ENCODE measurements around the gene ORC6. TPM values are rescaled to one million over a fixed set of nuclear protein-coding genes. Genes with fewer than 3 reads are reported as not detected.

The ORC6 gene
- total RNA-seq, 1 donor from 2014 or later: not detected

DNA sequence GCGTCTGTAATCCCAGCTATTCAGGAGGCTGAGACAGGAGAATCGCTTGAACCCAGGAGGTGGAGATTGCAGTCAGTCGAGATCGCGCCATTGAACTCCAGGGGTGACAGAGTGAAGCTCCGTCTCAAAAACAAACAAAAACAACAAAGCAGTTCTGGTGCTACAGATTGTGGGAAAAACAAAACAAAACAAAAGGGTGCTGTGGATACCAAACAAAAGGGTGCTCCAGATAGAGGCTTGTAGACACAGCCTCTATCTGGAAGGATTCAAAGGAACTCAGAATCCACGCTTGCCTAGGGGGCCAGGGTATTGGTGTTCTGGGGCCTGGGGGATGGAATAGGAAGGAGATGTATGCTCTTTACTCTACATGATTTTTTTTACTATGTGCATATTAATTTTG, 56.2 kb downstream of the ORC6 start:
- DNase-seq (ENCODE audit: low spot score in 2 of 2): no peak
- intact Hi-C loops (cut with DNase I): no loop called here
- Histone ChIP-seq H3K27ac (no peak overlapping the region), H3K4me3 (no peak overlapping the region), H3K9me3 (no peaks in the 10 kb centered on the region), H3K4me1 (no peaks in the 10 kb centered on the region), H3K27me3 (no peaks in the 10 kb centered on the region), H3K36me3 (no peaks in the 10 kb centered on the region)
- TF ChIP-seq, protein P1, sequence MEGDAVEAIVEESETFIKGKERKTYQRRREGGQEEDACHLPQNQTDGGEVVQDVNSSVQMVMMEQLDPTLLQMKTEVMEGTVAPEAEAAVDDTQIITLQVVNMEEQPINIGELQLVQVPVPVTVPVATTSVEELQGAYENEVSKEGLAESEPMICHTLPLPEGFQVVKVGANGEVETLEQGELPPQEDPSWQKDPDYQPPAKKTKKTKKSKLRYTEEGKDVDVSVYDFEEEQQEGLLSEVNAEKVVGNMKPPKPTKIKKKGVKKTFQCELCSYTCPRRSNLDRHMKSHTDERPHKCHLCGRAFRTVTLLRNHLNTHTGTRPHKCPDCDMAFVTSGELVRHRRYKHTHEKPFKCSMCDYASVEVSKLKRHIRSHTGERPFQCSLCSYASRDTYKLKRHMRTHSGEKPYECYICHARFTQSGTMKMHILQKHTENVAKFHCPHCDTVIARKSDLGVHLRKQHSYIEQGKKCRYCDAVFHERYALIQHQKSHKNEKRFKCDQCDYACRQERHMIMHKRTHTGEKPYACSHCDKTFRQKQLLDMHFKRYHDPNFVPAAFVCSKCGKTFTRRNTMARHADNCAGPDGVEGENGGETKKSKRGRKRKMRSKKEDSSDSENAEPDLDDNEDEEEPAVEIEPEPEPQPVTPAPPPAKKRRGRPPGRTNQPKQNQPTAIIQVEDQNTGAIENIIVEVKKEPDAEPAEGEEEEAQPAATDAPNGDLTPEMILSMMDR (IDR thresholded peaks at IDR 0.05): no peak

DNA sequence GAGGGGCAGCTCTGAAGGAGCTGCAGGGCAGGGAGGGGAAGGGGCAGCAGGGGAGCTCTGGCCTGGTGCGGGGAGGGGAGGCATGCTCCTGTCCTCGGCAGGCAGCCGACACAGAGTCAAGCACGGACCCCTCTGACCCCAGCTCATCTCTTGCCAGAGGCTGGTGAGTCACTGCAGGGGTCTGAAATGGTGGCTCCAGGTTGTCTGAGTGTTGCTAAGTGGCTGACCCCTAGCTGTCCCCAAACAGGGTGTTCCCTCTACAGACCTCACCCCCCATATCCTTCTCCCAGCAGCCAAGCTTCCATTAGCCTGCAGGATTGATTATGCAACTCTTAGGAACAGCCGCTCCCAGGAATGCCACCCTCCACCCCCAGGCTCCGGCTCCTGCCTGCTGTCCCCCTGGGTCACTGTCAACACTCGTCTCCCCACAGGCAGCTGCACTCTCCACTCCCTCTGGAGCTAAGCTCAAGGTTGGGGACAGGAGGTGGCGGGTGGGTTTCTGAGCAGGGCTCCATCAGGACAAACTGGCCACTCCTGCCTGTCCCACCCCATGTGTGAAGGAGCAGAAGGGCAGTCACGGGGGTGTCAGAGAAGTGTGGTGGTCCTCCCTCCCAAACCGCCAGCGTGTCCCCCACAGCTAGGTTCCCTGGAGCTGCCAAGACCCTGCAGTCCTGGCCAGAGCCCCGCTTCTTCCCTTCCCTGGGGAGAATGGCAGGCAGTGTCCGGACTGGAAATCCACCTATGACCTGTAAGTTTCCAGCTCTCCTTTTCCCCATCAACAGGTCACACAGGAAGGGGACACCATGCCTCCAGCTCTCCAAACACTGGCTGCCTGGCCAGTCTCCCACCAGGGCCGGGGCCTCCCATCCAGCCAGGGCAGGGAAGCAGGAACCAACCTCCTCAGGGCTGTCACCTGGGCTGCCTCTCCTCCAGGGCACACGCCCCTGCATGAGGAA, 57.6 kb downstream of the ORC6 start:
- Histone ChIP-seq H3K4me1 (no peaks in the 10 kb centered on the region), H3K27ac (no peak overlapping the region), H3K36me3 (no peaks in the 10 kb centered on the region), H3K4me3 (no peak overlapping the region), H3K27me3 (no peaks in the 10 kb centered on the region), H3K9me3 (no peaks in the 10 kb centered on the region)
- DNase-seq (ENCODE audit: low spot score in 2 of 2): no peak
- TF ChIP-seq, protein P1 (IDR thresholded peaks at IDR 0.05): no peak
- intact Hi-C loops (cut with DNase I): no loop called here

Other genes starting within 250 kb of the ORC6 start
- 0.11 TPM for gene SHCBP1, start 68.3 kb upstream of the ORC6 start, total RNA-seq
- gene VPS35, start 481 bp upstream of the ORC6 start, total RNA-seq: 31.9 TPM
- not detected for gene MYLK3, start 58.7 kb downstream of the ORC6 start, total RNA-seq
- under 0.01 TPM for gene C16orf87, start 141.5 kb downstream of the ORC6 start, total RNA-seq
- 7.9 TPM for gene GPT2, start 194.7 kb downstream of the ORC6 start, total RNA-seq